ENCODE measurements around the gene KIF12.

The KIF12 gene

GRCh38 chr9:114123031-114123977 is 24.2 kb upstream of the KIF12 start:
- DNase-seq: no peak

- no peak for DNase-seq
These were observed 23.3 kb upstream of the KIF12 start for GRCh38 chr9:114122136-114123027.

GRCh38 chr9:114121227-114122135 is 22.4 kb upstream of the KIF12 start:
- DNase-seq: no peak

- DNase-seq: no peak
These were observed 21.3 kb upstream of the KIF12 start for GRCh38 chr9:114120192-114121014.

- no peak for DNase-seq
These were observed 20.4 kb upstream of the KIF12 start for GRCh38 chr9:114119242-114120191.

- no peak for DNase-seq
These were observed 19.1 kb upstream of the KIF12 start for GRCh38 chr9:114117996-114118830.

GRCh38 chr9:114117614-114117995 is 18.5 kb upstream of the KIF12 start:
- no peak for DNase-seq

GRCh38 chr9:114116126-114116747 is 17.1 kb upstream of the KIF12 start:
- no peak for DNase-seq

GRCh38 chr9:114115654-114116125 is 16.6 kb upstream of the KIF12 start:
- no peak for DNase-seq

GRCh38 chr9:114114364-114114763 is 15.3 kb upstream of the KIF12 start:
- DNase-seq: no peak

- no peak for DNase-seq
These were observed 13.9 kb upstream of the KIF12 start for GRCh38 chr9:114112778-114113584.

- no peak for DNase-seq
These were observed 13.2 kb upstream of the KIF12 start for GRCh38 chr9:114112325-114112724.

- no peak for DNase-seq
These were observed 11.1 kb upstream of the KIF12 start for GRCh38 chr9:114110180-114110579.

GRCh38 chr9:114109124-114109523 is 10.0 kb upstream of the KIF12 start:
- DNase-seq: no peak

GRCh38 chr9:114108016-114108833 is 9.1 kb upstream of the KIF12 start:
- no peak for DNase-seq

GRCh38 chr9:114107286-114108001 is 8.4 kb upstream of the KIF12 start:
- DNase-seq: no peak

Data from effector CD8-positive, alpha-beta T cell (primary cell).